GM12873 (cell line): ENCODE data around the gene PRKD2.

Source experiments
- CTCF ChIP-seq: IDR thresholded peaks from 2 replicates; pipeline ENCODE4 v1.5.1; 2012; ENCODE audit warnings: low read depth, mild to moderate bottlenecking, moderate library complexity, low read length, control low read depth; ENCODE audit not compliant: insufficient read depth; ENCODE audit errors: missing control alignments

The PRKD2 gene

GRCh38 chr19:46745521-46746280 is 28.8 kb upstream of the PRKD2 start, which contains the start of gene FKRP:
TSS of gene FKRP (plus strand) at chr19:46746057. CDS start at chr19:46755451, 9,394 bp downstream.
- no peak for TF ChIP-seq CTCF

- TF ChIP-seq CTCF: no peak
Observed at GRCh38 chr19:46745030-46745429, 28.1 kb upstream of the PRKD2 start.

GRCh38 chr19:46744005-46744691 is 27.2 kb upstream of the PRKD2 start:
- TF ChIP-seq CTCF: no peak

- TF ChIP-seq CTCF: no peak
Observed at GRCh38 chr19:46742926-46743480, 26.1 kb upstream of the PRKD2 start.

GRCh38 chr19:46741447-46741846 is 24.5 kb upstream of the PRKD2 start:
- no peak for TF ChIP-seq CTCF

- no peak for TF ChIP-seq CTCF
Observed at GRCh38 chr19:46739290-46739771, 22.4 kb upstream of the PRKD2 start.

- TF ChIP-seq CTCF: no peak
Observed at GRCh38 chr19:46737761-46738171, 20.9 kb upstream of the PRKD2 start.
